HG03045 (cell line): ENCODE measurements around the gene FAM171A2.
"Not testable (repeated sequence)": the region's sequence is repeated elsewhere in the genome, so short reads cannot be mapped to it uniquely, and the experiment has no call there.

Experiments used
- ATAC-seq: cut with Tn5 transposase; IDR thresholded peaks from one replicate; pipeline ENCODE4 v1.9.1; 2021; ENCODE audit warnings: mild to moderate bottlenecking, moderate library complexity; ENCODE audit not compliant: unreplicated experiment

The FAM171A2 gene

GRCh38 chr17:44347206-44348055 is 16.2 kb downstream of the FAM171A2 start:
- ATAC-seq: not testable (repeated sequence)

DNA sequence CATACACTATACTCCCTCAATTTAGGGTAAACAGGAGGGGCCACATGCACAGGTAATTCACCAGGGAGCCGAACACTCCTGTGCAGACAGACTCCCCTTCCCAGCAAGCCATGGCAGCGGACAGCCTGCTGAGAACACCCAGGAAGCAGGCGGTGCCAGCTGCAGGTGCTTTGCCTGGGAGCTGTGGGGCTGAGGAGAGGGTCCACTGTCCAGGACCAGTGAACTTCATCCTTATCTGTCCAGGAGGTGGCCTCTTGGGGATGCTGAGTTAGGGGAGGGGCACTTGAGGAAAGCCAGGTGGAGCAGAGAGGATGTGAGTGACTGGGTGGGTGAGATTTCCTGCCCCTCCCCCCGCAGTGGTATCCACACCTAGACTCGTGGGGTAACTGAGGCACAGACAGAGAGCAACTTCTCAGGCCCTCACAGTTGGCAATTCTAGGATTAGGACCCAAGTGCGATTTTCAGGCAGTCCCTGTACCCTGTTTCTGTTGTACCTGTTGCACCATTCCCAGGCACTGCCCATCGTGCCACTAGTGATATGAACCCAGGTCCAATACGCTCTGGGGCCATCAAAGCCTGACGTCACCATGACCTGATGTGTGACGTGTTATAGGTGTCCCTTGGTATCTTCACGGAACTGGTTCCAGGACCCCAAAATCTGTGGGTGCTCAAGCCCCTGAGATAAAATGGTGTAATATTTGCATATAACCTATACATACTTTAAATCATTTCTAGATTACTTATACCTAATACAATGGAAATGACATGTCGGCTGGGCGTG is 17.4 kb downstream of the FAM171A2 start:
- no peak for ATAC-seq

- ATAC-seq: peak; percentile 11
Measured at GRCh38 chr17:44345454-44346026, 18.1 kb downstream of the FAM171A2 start.

DNA sequence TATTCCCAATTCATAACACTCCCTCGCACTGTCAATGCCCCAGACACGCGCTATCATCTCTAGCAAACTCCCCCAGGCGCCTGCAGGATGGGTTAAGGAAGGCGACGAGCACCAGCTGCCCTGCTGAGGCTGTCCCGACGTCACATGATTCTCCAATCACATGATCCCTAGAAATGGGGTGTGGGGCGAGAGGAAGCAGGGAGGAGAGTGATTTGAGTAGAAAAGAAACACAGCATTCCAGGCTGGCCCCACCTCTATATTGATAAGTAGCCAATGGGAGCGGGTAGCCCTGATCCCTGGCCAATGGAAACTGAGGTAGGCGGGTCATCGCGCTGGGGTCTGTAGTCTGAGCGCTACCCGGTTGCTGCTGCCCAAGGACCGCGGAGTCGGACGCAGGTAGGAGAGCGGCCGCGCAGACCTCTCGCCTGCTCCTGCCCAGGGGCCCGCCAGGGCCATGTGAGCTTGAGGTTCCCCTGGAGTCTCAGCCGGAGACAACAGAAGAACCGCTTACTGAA is 18.7 kb downstream of the FAM171A2 start, which contains the start of gene GRN:
TSS of gene GRN (plus strand) at position 364 of the 515 bp plus-strand sequence. CDS start 3,863 bp downstream, outside the sequence.
- ATAC-seq: peak; percentile 71

DNA sequence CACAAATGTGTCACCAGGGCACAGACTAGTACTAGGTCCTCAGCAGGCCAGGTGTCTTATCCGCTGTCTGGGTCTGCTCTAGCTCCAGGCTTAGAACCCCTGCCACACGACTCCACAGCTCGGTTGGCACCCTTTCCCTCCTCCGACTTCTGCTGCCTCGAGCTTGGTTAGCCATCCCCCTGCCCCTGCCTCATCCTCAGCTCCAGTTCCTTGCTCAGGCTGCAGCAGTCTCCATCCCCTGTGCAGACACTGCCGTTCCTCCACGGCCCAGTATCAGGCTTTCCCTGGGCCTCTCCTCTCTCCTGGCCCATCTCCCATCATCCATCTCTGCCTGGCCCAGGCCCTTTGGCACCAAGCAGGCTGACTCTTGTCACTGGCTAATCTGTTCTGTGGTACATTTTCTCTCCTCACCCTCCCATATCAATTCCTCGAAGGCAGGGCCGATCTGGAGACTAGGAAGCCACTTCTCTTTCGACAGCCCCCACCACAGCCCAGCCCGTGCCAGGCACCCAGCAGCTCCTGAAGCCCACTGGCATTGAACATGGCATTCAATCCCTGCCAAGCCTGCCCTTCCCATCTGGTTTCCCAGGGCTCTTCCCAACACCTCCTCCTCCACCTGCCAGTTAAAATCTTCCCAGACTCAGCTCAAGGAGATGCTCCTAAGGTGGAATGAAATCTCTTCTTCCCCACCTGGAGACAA is 20.0 kb downstream of the FAM171A2 start:
- ATAC-seq: no peak

GRCh38 chr17:44340553-44340952 is 23.1 kb downstream of the FAM171A2 start:
- ATAC-seq: not testable (repeated sequence)

- no peak for ATAC-seq
Measured at GRCh38 chr17:44338702-44339101, 25.0 kb downstream of the FAM171A2 start.

GRCh38 chr17:44335968-44336367 is 27.7 kb downstream of the FAM171A2 start:
- no peak for ATAC-seq

- ATAC-seq: no peak
Measured at GRCh38 chr17:44335564-44335963, 28.1 kb downstream of the FAM171A2 start.

GRCh38 chr17:44334727-44335126 is 28.9 kb downstream of the FAM171A2 start:
- ATAC-seq: no peak

DNA sequence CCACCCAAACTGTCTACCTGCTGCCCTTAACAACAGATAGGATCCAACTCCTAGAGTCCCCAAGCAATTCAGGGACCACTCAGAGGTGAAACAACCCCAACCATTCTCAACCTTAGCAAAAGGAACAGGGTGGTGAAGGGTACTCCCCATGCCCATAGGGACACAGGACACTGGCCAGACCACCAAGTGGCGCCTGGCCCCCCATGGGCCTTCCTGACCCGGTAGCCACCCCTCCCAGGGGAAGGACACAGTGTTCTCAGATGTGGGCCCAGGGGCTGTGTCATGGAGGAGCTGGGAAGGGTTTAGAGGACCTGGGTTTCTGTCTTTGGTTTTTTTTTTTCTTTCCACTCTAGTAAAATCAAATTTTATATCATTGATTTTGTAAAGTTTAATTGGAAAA is 29.3 kb downstream of the FAM171A2 start:
- ATAC-seq: no peak

- no peak for ATAC-seq
Measured at GRCh38 chr17:44333371-44333770, 30.3 kb downstream of the FAM171A2 start.

GRCh38 chr17:44331249-44331760 is 32.3 kb downstream of the FAM171A2 start:
- ATAC-seq: no peak

GRCh38 chr17:44330263-44330662 is 33.4 kb downstream of the FAM171A2 start:
- not testable (repeated sequence) for ATAC-seq

DNA sequence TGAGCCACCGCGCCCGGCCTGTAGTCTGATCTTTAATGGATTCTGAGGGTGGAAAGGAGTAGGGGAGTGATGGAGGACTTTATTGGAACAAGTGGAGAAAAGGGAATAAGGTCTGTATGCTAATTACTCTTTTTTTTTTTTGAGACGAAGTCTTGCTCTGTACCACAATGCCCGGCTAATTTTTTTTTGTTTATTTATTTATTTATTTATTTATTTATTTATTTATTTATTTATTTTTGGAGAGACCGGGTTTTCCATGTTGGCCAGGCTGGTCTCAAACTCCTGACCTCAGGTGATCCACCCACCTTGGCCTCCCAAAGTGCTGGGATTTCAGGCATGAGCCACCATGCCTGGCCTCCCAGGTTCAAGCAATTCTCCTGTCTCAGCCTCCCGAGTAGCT is 34.1 kb downstream of the FAM171A2 start:
- ATAC-seq: not testable (repeated sequence)

- ATAC-seq: no peak
Measured at GRCh38 chr17:44327715-44328449, 35.8 kb downstream of the FAM171A2 start.

DNA sequence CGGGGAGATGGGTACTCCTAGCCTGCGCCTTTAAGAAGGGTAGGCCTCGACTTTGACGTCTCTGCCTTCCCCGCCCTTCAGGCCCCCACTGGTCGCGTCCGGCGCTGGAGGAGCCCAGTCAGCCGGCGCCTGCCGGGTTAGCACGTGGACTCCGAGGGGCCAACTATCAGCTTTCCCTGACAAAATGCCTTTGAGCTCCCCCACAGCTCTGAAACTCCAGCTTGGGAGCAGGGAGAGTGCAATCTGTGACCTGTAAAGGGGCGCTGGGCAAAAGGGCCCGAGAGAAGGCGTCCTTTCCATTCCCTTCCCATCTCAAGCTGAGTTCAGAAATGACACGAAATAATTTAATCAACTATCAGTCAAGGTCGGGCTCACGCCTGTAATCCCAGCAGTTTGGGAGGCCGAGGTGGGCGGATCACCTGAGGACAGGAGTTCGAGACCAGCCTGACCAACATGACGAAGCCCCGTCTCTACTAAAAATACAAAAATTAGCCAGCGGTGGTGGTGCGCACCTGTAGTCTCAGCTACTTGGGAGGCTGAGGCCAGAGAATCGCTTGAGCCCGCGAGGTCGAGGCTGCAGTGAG is 36.7 kb downstream of the FAM171A2 start:
- peak; percentile 41 for ATAC-seq

DNA sequence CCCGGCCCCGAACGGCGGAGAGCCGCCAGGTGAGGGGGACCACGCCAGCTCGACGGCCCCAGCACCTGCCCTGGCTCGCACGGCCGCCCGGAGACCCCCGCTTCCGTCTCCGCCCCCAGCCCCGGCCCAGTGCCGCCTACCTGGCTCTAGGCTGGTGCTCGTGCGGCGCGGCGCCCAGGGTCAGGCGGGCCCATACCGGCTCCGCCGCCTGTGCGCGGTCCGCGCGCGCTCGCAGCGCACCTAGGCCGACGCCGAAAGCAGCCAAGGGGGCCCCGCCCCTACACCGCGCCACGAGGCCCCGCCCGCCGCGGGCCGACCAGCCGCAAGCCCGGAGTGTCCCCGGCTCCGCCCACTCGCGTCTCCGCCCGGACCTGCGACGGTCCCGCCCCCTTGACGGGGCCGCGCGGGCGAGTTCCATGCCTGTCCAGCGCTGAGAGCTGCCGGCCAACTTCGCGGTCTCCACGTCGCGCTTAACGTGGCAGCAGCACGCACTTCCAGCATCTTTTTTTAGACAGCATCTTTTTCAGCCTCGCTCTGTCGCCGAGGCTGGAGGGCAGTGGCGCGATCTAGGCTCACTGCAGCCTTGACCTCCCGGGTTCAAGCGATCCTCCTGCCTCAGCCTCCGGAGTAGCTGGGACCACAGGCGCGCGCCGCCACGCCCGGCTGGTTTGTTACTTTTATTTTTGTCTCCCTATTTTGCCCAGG is 38.9 kb downstream of the FAM171A2 start, which contains the start of gene SLC25A39:
TSS of gene SLC25A39 (minus strand) at position 253 of the 705 bp plus-strand sequence. CDS start 1,261 bp downstream, outside the sequence.
- peak; percentile 60 for ATAC-seq
